Middle frontal gyrus (tissue), 1 donor: Measurements from ENCODE around the gene CTNNBIP1.

Experiments used
- DNase-seq: peaks from one replicate; pipeline ENCODE4 v3.0.0-alpha.2; 2015; ENCODE audit warnings: low spot score; ENCODE audit errors: extremely low spot score

The CTNNBIP1 gene

GRCh38 chr1:9835758-9836631 lies 74.1 kb downstream of the CTNNBIP1 start:
- no peak for DNase-seq

- DNase-seq: no peak
These were observed 74.7 kb downstream of the CTNNBIP1 start for GRCh38 chr1:9835404-9835757.

GRCh38 chr1:9833632-9834031 lies 76.4 kb downstream of the CTNNBIP1 start:
- DNase-seq: no peak

GRCh38 chr1:9827558-9828185 lies 82.4 kb downstream of the CTNNBIP1 start:
- DNase-seq: no peak

- DNase-seq: no peak
These were observed 83.5 kb downstream of the CTNNBIP1 start for GRCh38 chr1:9826616-9827015.

- DNase-seq: no peak
These were observed 84.0 kb downstream of the CTNNBIP1 start for GRCh38 chr1:9826087-9826486.

- no peak for DNase-seq
These were observed 84.7 kb downstream of the CTNNBIP1 start for GRCh38 chr1:9825093-9826074.

GRCh38 chr1:9824702-9825089 lies 85.4 kb downstream of the CTNNBIP1 start:
- DNase-seq: no peak

- peak; percentile 82 for DNase-seq
These were observed 85.9 kb downstream of the CTNNBIP1 start, which contains the start of gene CLSTN1 for GRCh38 chr1:9823943-9824701. Gene CLSTN1 (minus strand): TSS chr1:9823965. CDS start chr1:9823733, 232 bp downstream.

GRCh38 chr1:9823693-9823942 lies 86.5 kb downstream of the CTNNBIP1 start:
- no peak for DNase-seq

GRCh38 chr1:9822897-9823692 lies 87.0 kb downstream of the CTNNBIP1 start:
- no peak for DNase-seq

- DNase-seq: no peak
These were observed 87.6 kb downstream of the CTNNBIP1 start for GRCh38 chr1:9822490-9822889.

GRCh38 chr1:9821710-9822109 lies 88.4 kb downstream of the CTNNBIP1 start:
- no peak for DNase-seq

GRCh38 chr1:9820521-9820920 lies 89.5 kb downstream of the CTNNBIP1 start:
- DNase-seq: no peak

GRCh38 chr1:9817734-9818133 lies 92.3 kb downstream of the CTNNBIP1 start:
- DNase-seq: no peak

- no peak for DNase-seq
These were observed 93.9 kb downstream of the CTNNBIP1 start for GRCh38 chr1:9816199-9816598.

GRCh38 chr1:9815150-9815549 lies 94.9 kb downstream of the CTNNBIP1 start:
- no peak for DNase-seq

GRCh38 chr1:9814619-9815018 lies 95.5 kb downstream of the CTNNBIP1 start:
- no peak for DNase-seq

GRCh38 chr1:9811239-9811966 lies 98.7 kb downstream of the CTNNBIP1 start:
- DNase-seq: no peak

GRCh38 chr1:9809100-9809510 lies 101.0 kb downstream of the CTNNBIP1 start:
- no peak for DNase-seq
